CD4-positive, alpha-beta T cell (primary cell): Measurements from ENCODE around the gene PCGF3. TPM values are rescaled to one million over a fixed set of nuclear protein-coding genes. Genes with fewer than 3 reads are reported as not detected.
A peak's percentile ranks its signal among the peaks of the same experiment; 100 is the strongest.

Source experiments
- ATAC-seq: fragments of 200-7000 bp; cut with Tn5 transposase; one replicate; pipeline ENCODE4 v1.10.0; 2022; ENCODE audit warnings: mild to moderate bottlenecking; ENCODE audit not compliant: poor library complexity
- CTCF ChIA-PET: fragments of 350-600 bp; sonication (Branson Sonifier 250); formaldehyde crosslinking; loops from one replicate; lab custom pipeline; 2021; ENCODE audit warnings: antibody characterized with exemption, inconsistent platforms; lab: Charles Lee
- POLR2A ChIA-PET: fragments of 350-600 bp; sonication (Branson Sonifier 250); formaldehyde crosslinking; loops from one replicate; lab custom pipeline; 2021; ENCODE audit warnings: antibody characterized with exemption, inconsistent platforms; lab: Charles Lee
- DNase-seq, 14 experiments: peaks; one replicate each; pipeline ENCODE4 v3.0.0-alpha.2; 2013 to 2020; ENCODE audit warnings: mixed read lengths in 2 of 14
- H3K27ac ChIP-seq, 2 donors: one replicate each; pipeline versions ENCODE4 v1.5.1 to v1.7.0; 2013; ENCODE audit warnings: low read length in 2 of 2, low read depth in 1 of 2, mild to moderate bottlenecking in 1 of 2
- H3K27me3 ChIP-seq, 2 experiments: 1 replicate in 1 of 2; 2 replicates in 1 of 2; pipeline versions ENCODE4 v1.6.1 to v1.7.0; 2013; ENCODE audit warnings: low read length in 2 of 2, control low read depth in 1 of 2, mild to moderate bottlenecking in 1 of 2, moderate library complexity in 1 of 2; ENCODE audit not compliant: insufficient read depth in 2 of 2, control insufficient read depth in 1 of 2
- H3K36me3 ChIP-seq: one replicate; pipeline ENCODE4 v1.6.1; 2013; ENCODE audit warnings: low read length, control low read depth; ENCODE audit not compliant: insufficient read depth
- H3K4me1 ChIP-seq: one replicate; pipeline ENCODE4 v1.6.1; 2013; ENCODE audit warnings: low read length, control low read depth; ENCODE audit not compliant: insufficient read depth
- H3K4me3 ChIP-seq: one replicate; pipeline ENCODE4 v1.5.1; 2013; ENCODE audit warnings: mild to moderate bottlenecking, low read length, moderate library complexity
- H3K9me3 ChIP-seq, 2 experiments: 1 replicate in 1 of 2; 2 replicates in 1 of 2; pipeline versions ENCODE4 v1.6.1 to v1.7.0; 2013; ENCODE audit warnings: low read length in 2 of 2, mild to moderate bottlenecking in 2 of 2, control low read depth in 1 of 2, moderate library complexity in 1 of 2; ENCODE audit not compliant: control insufficient read depth in 1 of 2, insufficient read depth in 1 of 2
- H3K27ac Mint-ChIP-seq: one replicate; pipeline ENCODE4 v1.8.0; 2020; ENCODE audit warnings: mixed read lengths
- H3K27me3 Mint-ChIP-seq: one replicate; pipeline ENCODE4 v1.8.0; 2021; ENCODE audit warnings: mixed read lengths
- H3K36me3 Mint-ChIP-seq: one replicate; pipeline ENCODE4 v1.8.0; 2021; ENCODE audit warnings: low read depth, mixed read lengths
- H3K4me1 Mint-ChIP-seq: one replicate; pipeline ENCODE4 v1.8.0; 2021; ENCODE audit warnings: low read depth, mixed read lengths
- H3K4me3 Mint-ChIP-seq: one replicate; pipeline ENCODE4 v1.8.0; 2020; ENCODE audit warnings: mild to moderate bottlenecking, mixed read lengths
- H3K9me3 Mint-ChIP-seq: one replicate; pipeline ENCODE4 v1.8.0; 2020; ENCODE audit warnings: mixed read lengths
- CTCF ChIP-seq: fragments of 200-600 bp; IDR thresholded peaks from one replicate; pipeline ENCODE4 v1.8.0; 2022; ENCODE audit warnings: antibody characterized with exemption, mild to moderate bottlenecking
- intact Hi-C, 2 experiments: fragments of 100-400 bp; cut with DNase I in 1 of 2; cut with micrococcal nuclease in 1 of 2; formaldehyde crosslinking; loops; one replicate each; pipeline versions ENCODE4 v1.15.1 to v1.9.0; 2023 to 2025; cut with DNase I, micrococcal nuclease
- total RNA-seq, 174 experiments: library from RNA in 2 of 174; stranded (reverse) in 2 of 174; gene quantifications; one replicate each; pipeline ENCODE4 v1.2.3 and lab custom pipeline; 2021 to 2026

The PCGF3 gene
- total RNA-seq, 2 experiments from 2014 or later, result 45.1 to 48.6 TPM

- CTCF ChIA-PET, result no interaction called here
- peaks cover 58% of the 10 kb centered on the region for H3K36me3 Mint-ChIP-seq
- Histone ChIP-seq H3K27me3 (no peaks in the 10 kb centered on the region), H3K4me1 (peaks cover 20% of the 10 kb centered on the region), H3K27ac (no peak overlapping the region), H3K4me3 (no peak overlapping the region), H3K9me3 (peaks cover 0 to 19% of the 10 kb centered on the region in 2 experiments), H3K36me3 (peaks cover 26% of the 10 kb centered on the region)
- H3K9me3 Mint-ChIP-seq, result no peaks in the 10 kb centered on the region
- DNase-seq (no peak), ATAC-seq (no peak)
- intact Hi-C loops, result no loop called here
- H3K27me3 Mint-ChIP-seq, result no peaks in the 10 kb centered on the region
- POLR2A ChIA-PET, result no interaction called here
- no peak for TF ChIP-seq CTCF
- no peak overlapping the region for H3K27ac Mint-ChIP-seq
- no peak overlapping the region for H3K4me3 Mint-ChIP-seq
- H3K4me1 Mint-ChIP-seq, result peaks cover 20% of the 10 kb centered on the region
Observed at GRCh38 chr4:760616-761015, 55.0 kb downstream of the PCGF3 start.

- POLR2A ChIA-PET, result no interaction called here
- no peak overlapping the region for H3K4me3 Mint-ChIP-seq
- H3K4me1 ChIP-seq, result peaks cover 20% of the 10 kb centered on the region
- peaks cover 63% of the 10 kb centered on the region for H3K36me3 Mint-ChIP-seq
- no peak overlapping the region for H3K27ac ChIP-seq
- ATAC-seq (no peak), DNase-seq (no peak)
- intact Hi-C loops, result no loop called here
- CTCF ChIA-PET, result no interaction called here
- H3K4me1 Mint-ChIP-seq, result peaks cover 20% of the 10 kb centered on the region
- H3K9me3 ChIP-seq, result peaks cover 0 to 20% of the 10 kb centered on the region in 2 experiments
- H3K27me3 Mint-ChIP-seq, result no peaks in the 10 kb centered on the region
- no peaks in the 10 kb centered on the region for H3K27me3 ChIP-seq
- no peak for TF ChIP-seq CTCF
- no peaks in the 10 kb centered on the region for H3K9me3 Mint-ChIP-seq
- H3K4me3 ChIP-seq, result no peak overlapping the region
- peak overlapping the region; percentile 61 for H3K27ac Mint-ChIP-seq
- H3K36me3 ChIP-seq, result peaks cover 28% of the 10 kb centered on the region
Observed at GRCh38 chr4:761086-761485, 55.5 kb downstream of the PCGF3 start.

GRCh38 chr4:761739-762138, 56.1 kb downstream of the PCGF3 start:
- DNase-seq, result no peak
- Histone ChIP-seq H3K36me3 (peaks cover 34% of the 10 kb centered on the region), H3K4me3 (no peak overlapping the region), H3K27ac (no peak overlapping the region), H3K27me3 (no peaks in the 10 kb centered on the region), H3K9me3 (peaks cover 0 to 20% of the 10 kb centered on the region in 2 experiments), H3K4me1 (peaks cover 20% of the 10 kb centered on the region)
- no peak for ATAC-seq
- peak overlapping the region; percentile 61 for H3K27ac Mint-ChIP-seq
- peaks cover 66% of the 10 kb centered on the region for H3K36me3 Mint-ChIP-seq
- H3K4me3 Mint-ChIP-seq, result no peak overlapping the region
- intact Hi-C loops, result no loop called here
- CTCF ChIA-PET, result no interaction called here
- no peak for TF ChIP-seq CTCF
- H3K4me1 Mint-ChIP-seq, result peaks cover 20% of the 10 kb centered on the region
- H3K9me3 Mint-ChIP-seq, result no peaks in the 10 kb centered on the region
- POLR2A ChIA-PET, result no interaction called here
- no peaks in the 10 kb centered on the region for H3K27me3 Mint-ChIP-seq
